G401.6 (cell line): ENCODE data around the gene FCGR3A.

Experiments
- FAIRE-seq: peaks from 2 replicates; lab custom pipeline; 2012; peaks lifted over from hg19 to GRCh38; lab: Jason Lieb, UNC

FCGR3A gene

GRCh38 chr1:161499099-161500039 lies 50.2 kb downstream of the FCGR3A start:
- FAIRE-seq, result no peak

- FAIRE-seq, result no peak
Observed at GRCh38 chr1:161498646-161499045, 51.0 kb downstream of the FCGR3A start.

DNA sequence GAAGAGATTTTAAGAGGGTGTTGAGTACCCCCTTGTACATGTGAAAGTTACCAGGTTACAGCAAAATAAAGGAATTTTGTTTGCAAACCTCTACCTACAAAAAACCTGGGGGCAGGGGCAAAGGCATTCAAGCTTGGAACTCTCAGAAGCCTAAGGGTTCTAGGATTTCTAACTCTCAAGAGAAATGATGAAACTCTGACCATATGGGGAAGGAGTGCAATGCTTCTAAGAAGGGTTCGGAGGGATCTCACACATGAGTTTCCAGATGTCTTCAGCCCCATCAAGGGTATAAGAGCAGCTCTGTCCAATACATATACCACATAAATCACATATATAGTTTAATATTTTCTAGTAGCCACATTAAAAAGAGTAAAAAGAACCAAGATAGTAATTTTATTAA lies 51.7 kb downstream of the FCGR3A start:
- FAIRE-seq, result no peak

DNA sequence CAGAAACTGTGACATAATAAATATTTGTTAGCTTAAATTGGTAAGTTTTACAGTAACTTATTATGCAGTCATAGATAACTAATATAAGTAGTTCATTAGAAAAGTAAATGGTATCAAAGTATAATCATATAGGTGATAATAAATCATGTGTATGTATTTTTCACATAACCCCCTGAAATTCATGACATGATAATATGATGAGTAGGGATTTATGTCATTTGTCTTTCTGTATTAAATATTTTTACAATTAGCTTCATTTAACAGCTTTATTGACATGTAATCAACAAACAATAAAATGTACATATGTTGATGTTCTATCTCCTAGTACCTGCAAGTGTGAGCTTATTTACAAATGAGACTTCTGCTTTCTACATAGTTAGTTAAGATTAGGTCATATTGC lies 54.1 kb downstream of the FCGR3A start:
- FAIRE-seq, result no peak

DNA sequence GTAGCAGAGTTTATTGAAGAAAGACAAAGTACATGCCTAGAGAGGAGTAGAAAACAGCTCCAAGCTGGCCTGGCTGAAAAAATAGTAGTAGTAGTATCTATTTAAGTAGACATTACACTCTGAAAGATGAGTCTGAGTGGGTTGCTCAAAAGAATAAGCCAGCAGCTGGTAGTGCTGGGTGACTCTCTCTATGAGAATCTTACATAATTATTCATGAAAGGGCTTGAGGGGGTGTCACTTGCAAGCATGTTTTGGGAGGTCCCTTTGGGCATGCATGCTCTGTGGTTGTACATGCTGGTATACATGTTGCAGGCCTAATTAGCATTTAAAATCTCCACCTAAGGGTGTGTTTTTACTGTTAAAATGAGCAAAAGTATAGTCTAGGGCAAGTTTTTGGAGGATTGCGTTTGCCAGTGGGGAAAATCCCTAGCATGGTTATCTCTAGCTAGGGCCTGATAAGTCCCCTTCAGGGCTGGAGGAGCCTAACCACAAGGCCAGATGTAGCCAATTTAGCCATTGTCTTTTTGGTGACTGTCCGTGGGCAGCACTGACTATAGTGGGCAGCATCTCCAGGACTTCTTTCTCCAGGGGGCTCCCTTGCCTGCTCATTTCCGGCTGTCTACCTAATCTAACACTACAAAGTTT lies 55.4 kb downstream of the FCGR3A start:
- no peak for FAIRE-seq

DNA sequence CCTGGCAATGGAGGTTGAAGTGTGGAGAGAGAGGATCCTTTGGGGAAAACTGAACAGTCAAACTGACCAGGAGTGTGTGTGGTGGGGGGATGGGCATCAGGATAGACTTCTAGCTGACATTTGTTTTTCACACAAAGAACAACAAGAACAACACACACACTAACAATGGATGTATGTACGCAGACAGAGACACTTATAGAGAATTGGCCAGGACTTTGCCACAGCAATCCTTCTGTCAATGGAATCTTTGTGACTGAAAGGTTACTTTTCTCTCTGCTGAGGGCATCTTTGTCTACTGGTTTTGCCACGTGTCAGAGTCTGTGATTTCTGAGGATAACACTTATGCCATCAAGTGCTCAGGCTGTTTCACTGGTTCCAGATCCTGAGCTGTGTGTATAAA lies 56.8 kb downstream of the FCGR3A start:
- FAIRE-seq, result no peak
